ENCODE data around the gene ARHGEF17.

GRCh38 chr11:73280626-73281025 lies 27.4 kb upstream of the ARHGEF17 start:
- TF ChIP-seq CHD2 (IDR thresholded peaks at IDR 0.05; ENCODE audit: low read length, partially characterized antibody) (no peak), POLR2A (IDR thresholded peaks at IDR 0.05; ENCODE audit: low read length) (no peak), CTCF (IDR thresholded peaks at IDR 0.05) (no peak), EP300 (IDR thresholded peaks at IDR 0.05) (no peak), BHLHE40 (IDR thresholded peaks at IDR 0.05; ENCODE audit: low read depth, low read length) (no peak), MAX (IDR thresholded peaks at IDR 0.05) (no peak), EHMT2 (IDR thresholded peaks at IDR 0.05; ENCODE audit: low read depth) (no peak), CBX8 (IDR thresholded peaks at IDR 0.05) (no peak), KDM5A (IDR thresholded peaks at IDR 0.05) (no peak), HDAC2 (IDR thresholded peaks at IDR 0.05) (no peak), ZFP36 (IDR thresholded peaks at IDR 0.05; ENCODE audit: borderline replicate concordance, partially characterized antibody) (no peak), PHF8 (IDR thresholded peaks at IDR 0.05; ENCODE audit: borderline replicate concordance, low read depth) (no peak), USF2 (IDR thresholded peaks at IDR 0.05) (no peak), RFX5 (IDR thresholded peaks at IDR 0.05) (no peak)

Measured in A549 (cell line).